Keratinocyte (primary cell): Measurements from ENCODE around the gene ADAM33. TPM values are rescaled to one million over a fixed set of nuclear protein-coding genes. Genes with fewer than 3 reads are reported as not detected.

Experiments
- DNase-seq: peaks from one replicate; pipeline ENCODE4 v3.0.0-alpha.2; 2011; ENCODE audit warnings: low read depth, missing footprints, low spot score
- FAIRE-seq: peaks from 2 replicates; lab custom pipeline; 2011; peaks lifted over from hg19 to GRCh38; lab: Jason Lieb, UNC
- H2AFZ ChIP-seq: 2 replicates; pipeline ENCODE4 v1.6.0; 2012; ENCODE audit warnings: low read length, control low read depth, inconsistent platforms; ENCODE audit not compliant: control insufficient read depth
- H3K27ac ChIP-seq: 2 replicates; pipeline ENCODE4 v1.5.1; 2011; ENCODE audit warnings: low read length; ENCODE audit not compliant: control insufficient read depth, insufficient read depth
- H3K27me3 ChIP-seq: 3 replicates; pipeline ENCODE4 v1.6.0; 2011; ENCODE audit warnings: low read length; ENCODE audit not compliant: control insufficient read depth, insufficient read depth; ENCODE audit errors: extremely low read depth
- H3K36me3 ChIP-seq, 2 experiments: 2 replicates in 1 of 2; 3 replicates in 1 of 2; pipeline ENCODE4 v1.5.1; 2011; ENCODE audit warnings: low read length in 2 of 2, mild to moderate bottlenecking in 1 of 2; ENCODE audit not compliant: control insufficient read depth in 2 of 2, insufficient read depth in 2 of 2; ENCODE audit errors: extremely low read depth in 1 of 2
- H3K4me1 ChIP-seq: 3 replicates; pipeline ENCODE4 v1.5.1; 2011; ENCODE audit warnings: low read length; ENCODE audit not compliant: control insufficient read depth, insufficient read depth; ENCODE audit errors: extremely low read depth
- H3K4me2 ChIP-seq: 3 replicates; pipeline ENCODE4 v1.6.0; 2011; ENCODE audit warnings: low read depth, low read length; ENCODE audit not compliant: control insufficient read depth, insufficient read depth; ENCODE audit errors: extremely low read depth
- H3K4me3 ChIP-seq, 3 experiments: fragments of 200-600 bp in 1 of 3; sonication (generic) in 1 of 3; 2 replicates in 2 of 3; 3 replicates in 1 of 3; pipeline ENCODE4 v1.5.1; 2011 to 2016; ENCODE audit warnings: low read length in 3 of 3, mild to moderate bottlenecking in 3 of 3, control low read depth in 2 of 3, inconsistent platforms in 1 of 3, low read depth in 1 of 3, mixed read lengths in 1 of 3, mixed run types in 1 of 3, moderate library complexity in 1 of 3; ENCODE audit not compliant: control insufficient read depth in 2 of 3, insufficient read depth in 2 of 3; ENCODE audit errors: extremely low read depth in 1 of 3
- H3K79me2 ChIP-seq: 2 replicates; pipeline ENCODE4 v1.6.0; 2012; ENCODE audit warnings: low read length; ENCODE audit not compliant: control insufficient read depth, insufficient read depth
- H3K9ac ChIP-seq: 3 replicates; pipeline ENCODE4 v1.6.0; 2011; ENCODE audit warnings: low read length; ENCODE audit not compliant: control insufficient read depth, insufficient read depth; ENCODE audit errors: extremely low read depth
- H3K9me1 ChIP-seq: 3 replicates; pipeline ENCODE4 v1.6.0; 2011; ENCODE audit warnings: low read length; ENCODE audit not compliant: control insufficient read depth, insufficient read depth; ENCODE audit errors: extremely low read depth
- H3K9me3 ChIP-seq: 2 replicates; pipeline ENCODE4 v1.5.1; 2012; ENCODE audit warnings: low read depth, low read length; ENCODE audit not compliant: control insufficient read depth
- H4K20me1 ChIP-seq: 3 replicates; pipeline ENCODE4 v1.6.0; 2011; ENCODE audit warnings: low read length; ENCODE audit not compliant: control insufficient read depth, insufficient read depth; ENCODE audit errors: extremely low read depth
- CTCF ChIP-seq, 3 experiments: IDR thresholded peaks in 1 of 3; conservative IDR thresholded peaks in 1 of 3; optimal IDR thresholded peaks in 1 of 3; 2 replicates in 2 of 3; 3 replicates in 1 of 3; pipeline versions ENCODE3 to v1.5.1; 2011; ENCODE audit warnings: low read length in 3 of 3, mild to moderate bottlenecking in 3 of 3, moderate library complexity in 2 of 3, control low read depth in 1 of 3, inconsistent platforms in 1 of 3; ENCODE audit not compliant: insufficient read depth in 2 of 3; ENCODE audit errors: extremely low read depth in 1 of 3
- EZH2 ChIP-seq: IDR thresholded peaks from one replicate; pipeline ENCODE4 v1.6.1; 2012; ENCODE audit warnings: inconsistent platforms, mild to moderate bottlenecking, low read length, moderate library complexity
- dilution Hi-C: fragments of 300-500 bp; cut with MboI; formaldehyde crosslinking; loops from one replicate; pipeline ENCODE4 v1.7.0; 2020; ENCODE audit warnings: low sequenced_read_pairs; ENCODE audit not compliant: extremely low pct_ligation_motif_present
- polyA plus RNA-seq, 5 experiments: library from polyadenylated mRNA; depleted of rRNA in 3 of 5; stranded (reverse) in 3 of 5; stranded (forward) in 1 of 5; unstranded in 1 of 5; fragments of >200 nt; gene quantifications; 1 replicate in 1 of 5; 2 replicates in 3 of 5; 3 replicates in 1 of 5; pipeline versions ENCODE4 v1.2.1 to v1.2.3, GENCODE V29; 2011 to 2012; ENCODE audit warnings: missing spikeins in 2 of 5, low read depth in 1 of 5, low replicate concordance in 1 of 5

ADAM33 gene
- polyA plus RNA-seq, 1 donor (not counting 4 experiments of a cell fraction or from before 2014, with no cell fraction given), result not detected

GRCh38 chr20:3678198-3678597, 3.6 kb downstream of the ADAM33 start:
- no peak overlapping the region for H3K4me2 ChIP-seq
- no peak for DNase-seq
- H3K79me2 ChIP-seq, result no peaks in the 10 kb centered on the region
- no peaks in the 10 kb centered on the region for H4K20me1 ChIP-seq
- H3K27me3 ChIP-seq, result peaks cover 81% of the 10 kb centered on the region
- no peak for TF ChIP-seq CTCF (optimal IDR thresholded peaks at IDR 0.05 in 1 of 3, IDR thresholded peaks at IDR 0.05 in 1 of 3, conservative IDR thresholded peaks at IDR 0.05 in 1 of 3; ENCODE audit: extremely low read depth in 1 of 3, insufficient read depth in 2 of 3, low read length in 3 of 3)
- no peak for TF ChIP-seq EZH2
- no peaks in the 10 kb centered on the region for H3K9me3 ChIP-seq
- no peaks in the 10 kb centered on the region for H3K4me1 ChIP-seq
- H3K36me3 ChIP-seq, result no peaks in the 10 kb centered on the region
- H3K9me1 ChIP-seq, result no peaks in the 10 kb centered on the region
- FAIRE-seq, result no peak
- no peak overlapping the region for H2AFZ ChIP-seq
- no peak overlapping the region for H3K4me3 ChIP-seq
- H3K9ac ChIP-seq, result no peak overlapping the region
- dilution Hi-C loops, result no loop called here
- no peak overlapping the region for H3K27ac ChIP-seq

- no peak overlapping the region for H3K27ac ChIP-seq
- no peak overlapping the region for H3K9ac ChIP-seq
- H4K20me1 ChIP-seq, result no peaks in the 10 kb centered on the region
- H3K4me1 ChIP-seq, result no peaks in the 10 kb centered on the region
- H3K9me1 ChIP-seq, result no peaks in the 10 kb centered on the region
- no peaks in the 10 kb centered on the region for H3K36me3 ChIP-seq
- H3K79me2 ChIP-seq, result no peaks in the 10 kb centered on the region
- dilution Hi-C loops, result no loop called here
- TF ChIP-seq EZH2, result no peak
- no peak overlapping the region for H3K4me2 ChIP-seq
- peaks cover 84% of the 10 kb centered on the region for H3K27me3 ChIP-seq
- no peak for FAIRE-seq
- H3K9me3 ChIP-seq, result no peaks in the 10 kb centered on the region
- H3K4me3 ChIP-seq, result no peak overlapping the region
- no peak for DNase-seq
- no peak overlapping the region for H2AFZ ChIP-seq
Measured at GRCh38 chr20:3677733-3678132, 4.1 kb downstream of the ADAM33 start.
